ENCODE data around the gene IL6.

- TF ChIP-seq POLR2AphosphoS5 (IDR thresholded peaks at IDR 0.05), result peak in 2 of 4 donors; percentile 57
- TF ChIP-seq CTCF (IDR thresholded peaks at IDR 0.05), result no peak
- TF ChIP-seq POLR2A (IDR thresholded peaks at IDR 0.05), result no peak
Measured at GRCh38 chr7:22723181-22723601, 3.8 kb upstream of the IL6 start.

Data from sigmoid colon (tissue), 4 donors.